Stimulated activated CD4-positive, alpha-beta T cell treated with anti-CD3 and anti-CD28 coated beads, TNF-alpha, amount 100 ng/mL, for 48 hours (primary cell): ENCODE data around the gene GLYATL1.
"Not testable (repeated sequence)": the region's sequence is repeated elsewhere in the genome, so short reads cannot be mapped to it uniquely, and the experiment has no call there.

Experiments
- DNase-seq, 3 donors: peaks; one replicate each; pipeline ENCODE4 v3.0.0-alpha.2; 2020; ENCODE audit warnings: low read depth in 3 of 3

Gene GLYATL1

GRCh38 chr11:58998480-58999290 is 59.4 kb downstream of the GLYATL1 start:
- no peak for DNase-seq

- DNase-seq: no peak
Observed at GRCh38 chr11:58999291-58999680, 60.0 kb downstream of the GLYATL1 start.

GRCh38 chr11:59000003-59000402 is 60.7 kb downstream of the GLYATL1 start:
- DNase-seq: no peak

- DNase-seq: not testable (repeated sequence)
Observed at GRCh38 chr11:59002006-59002405, 62.7 kb downstream of the GLYATL1 start.
